SH-SY5Y (cell line): ENCODE measurements around the gene CDK5R1.

Experiments
- GATA2 ChIP-seq: IDR thresholded peaks from 2 replicates; pipeline ENCODE4 v1.6.1; 2011; ENCODE audit warnings: mild to moderate bottlenecking, low read depth, low read length
- GATA3 ChIP-seq: IDR thresholded peaks from 2 replicates; pipeline ENCODE4 v1.6.1; 2011; ENCODE audit warnings: low read depth, mild to moderate bottlenecking, low read length, moderate library complexity

The CDK5R1 gene

GRCh38 chr17:32514606-32515005, 27.8 kb downstream of the CDK5R1 start:
- TF ChIP-seq GATA2 (no peak), GATA3 (no peak)

- no peak for TF ChIP-seq GATA3
- TF ChIP-seq GATA2: no peak
Measured at GRCh38 chr17:32515677-32516383, 29.0 kb downstream of the CDK5R1 start.

DNA sequence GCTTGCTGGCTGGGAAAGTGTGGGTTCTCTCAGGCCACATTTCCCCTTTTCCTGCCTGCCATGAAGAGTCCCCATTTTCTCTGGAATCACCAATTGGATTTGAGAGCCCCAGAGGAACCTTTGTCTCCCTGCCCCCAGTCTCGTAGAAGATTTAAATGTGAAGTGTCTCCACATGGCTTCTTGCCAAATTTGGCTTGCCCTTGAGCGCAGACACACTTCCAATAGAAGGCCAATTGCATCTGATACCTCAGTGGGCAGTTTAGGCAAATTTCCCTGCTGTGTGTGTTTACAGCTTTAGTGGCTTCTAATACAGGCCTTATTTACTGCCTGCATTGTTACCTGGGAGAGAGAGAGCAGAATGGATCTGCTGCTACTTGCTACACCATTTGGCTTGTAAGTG, 29.7 kb downstream of the CDK5R1 start:
- no peak for TF ChIP-seq GATA2
- TF ChIP-seq GATA3: no peak

DNA sequence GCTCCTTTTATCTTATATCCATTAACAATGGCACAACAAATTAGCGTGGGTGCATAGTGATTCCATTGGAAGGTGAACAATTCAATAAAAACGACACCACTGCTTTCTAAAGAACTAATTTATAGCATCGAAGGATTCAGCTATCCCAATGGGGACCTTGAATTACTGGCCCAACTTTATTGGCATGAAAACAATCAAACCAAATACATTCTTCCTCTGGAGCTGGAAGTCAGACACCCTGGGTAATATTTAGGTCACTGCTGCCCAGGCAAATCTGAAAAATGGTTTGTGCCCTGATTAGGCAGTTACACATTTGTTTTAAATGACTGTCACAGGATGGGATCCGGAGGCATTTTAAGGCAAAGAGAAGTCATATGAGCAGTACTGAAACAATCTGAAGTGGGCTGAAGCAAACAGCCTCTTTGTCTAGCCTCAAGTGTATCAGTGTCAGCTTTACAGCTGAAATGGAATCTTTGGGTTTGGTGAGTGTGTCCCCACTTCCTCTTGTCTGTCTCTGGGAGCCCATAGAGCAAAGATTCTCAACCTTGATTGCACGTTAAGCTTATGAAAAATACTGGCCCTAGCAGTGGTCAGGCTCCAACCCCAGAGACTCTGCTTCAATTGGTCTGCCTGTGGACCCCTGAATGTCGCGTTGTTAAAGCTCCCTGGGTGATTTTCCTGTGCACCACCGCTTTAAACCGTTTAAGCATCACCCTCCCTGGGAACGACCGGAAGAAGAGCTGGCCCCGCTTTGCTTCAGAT, 30.3 kb downstream of the CDK5R1 start:
- TF ChIP-seq GATA3: no peak
- no peak for TF ChIP-seq GATA2

DNA sequence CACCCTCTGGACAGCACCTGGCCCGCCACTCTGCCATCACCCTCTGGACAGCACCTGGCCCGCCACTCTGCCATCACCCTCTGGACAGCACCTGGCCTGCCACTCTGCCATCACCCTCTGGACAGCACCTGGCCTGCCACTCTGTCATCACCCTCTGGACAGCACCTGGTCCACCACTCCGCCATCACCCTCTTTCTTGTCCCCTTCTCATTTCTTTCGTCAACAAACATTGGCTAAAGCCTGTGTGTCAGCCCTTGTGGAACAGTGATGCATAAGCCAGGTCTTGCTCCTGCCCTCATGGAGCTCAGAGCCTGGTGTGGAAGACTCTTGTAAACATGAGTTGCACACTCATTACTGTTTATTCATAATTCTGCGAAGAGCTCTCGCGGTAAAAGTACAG, 31.2 kb downstream of the CDK5R1 start:
- TF ChIP-seq GATA2: no peak
- no peak for TF ChIP-seq GATA3

GRCh38 chr17:32518646-32519227, 31.9 kb downstream of the CDK5R1 start:
- no peak for TF ChIP-seq GATA2
- no peak for TF ChIP-seq GATA3

GRCh38 chr17:32519228-32520103, 32.7 kb downstream of the CDK5R1 start:
- TF ChIP-seq GATA3 (no peak), GATA2 (no peak)

DNA sequence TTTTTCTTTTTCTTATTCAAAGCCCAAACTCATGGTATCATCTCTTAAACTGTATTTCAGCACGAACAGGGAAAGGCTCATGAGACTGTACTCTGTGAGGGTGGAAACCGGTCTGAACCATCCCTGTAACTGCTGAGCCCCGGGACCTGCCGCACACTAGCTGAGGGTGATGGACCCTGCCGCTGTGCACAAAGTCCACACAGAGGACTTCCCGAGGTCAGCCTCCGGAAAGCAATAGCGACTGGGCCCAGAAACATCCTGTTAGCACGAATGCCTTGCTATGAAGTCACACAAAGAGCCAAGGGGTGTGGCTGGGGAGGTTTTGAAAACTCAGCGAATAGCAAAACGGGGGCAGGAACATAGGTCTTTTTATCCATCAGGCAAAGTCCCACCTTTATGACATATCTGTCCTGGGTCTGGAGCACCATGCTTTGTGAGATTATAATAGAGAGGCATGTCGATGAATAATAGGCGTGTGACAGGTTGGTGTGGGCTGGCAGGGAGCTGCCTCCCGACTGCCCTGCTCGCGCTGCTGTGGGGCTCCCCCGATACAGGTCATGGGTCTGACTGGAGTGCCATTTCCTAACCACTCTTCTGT, 33.4 kb downstream of the CDK5R1 start:
- TF ChIP-seq GATA2 (no peak), GATA3 (no peak)

DNA sequence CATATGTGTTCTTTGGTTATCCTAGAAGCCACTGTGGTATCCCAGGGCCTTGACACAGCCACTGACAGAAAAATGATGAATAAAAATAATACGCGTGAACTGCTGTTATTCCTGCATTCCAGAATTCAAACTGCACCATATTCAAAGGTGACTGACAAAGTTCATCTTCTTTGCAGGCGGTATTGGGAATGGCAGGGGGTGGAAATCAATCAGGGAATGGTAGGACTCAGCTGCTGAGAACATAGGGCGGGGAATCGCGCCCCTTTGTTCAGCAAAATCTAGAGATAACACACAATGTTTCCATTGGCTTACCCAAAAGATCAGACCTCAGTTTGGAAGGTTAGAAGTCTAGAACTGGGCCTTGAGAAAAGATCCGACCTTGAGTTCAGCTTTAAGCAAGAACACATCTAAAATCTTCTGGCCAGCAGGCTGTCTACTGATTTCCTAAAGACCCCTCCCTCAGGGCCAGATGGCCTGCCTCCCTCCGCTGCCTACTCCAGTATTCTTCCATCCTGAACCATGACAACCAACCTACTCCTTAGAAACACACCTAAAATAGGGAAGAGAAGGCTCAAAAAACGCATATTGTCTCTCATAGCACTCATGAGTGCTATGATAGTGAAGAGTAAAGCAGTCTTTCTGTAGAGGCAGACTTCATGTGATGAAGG, 34.1 kb downstream of the CDK5R1 start:
- TF ChIP-seq GATA2 (no peak), GATA3 (no peak)

DNA sequence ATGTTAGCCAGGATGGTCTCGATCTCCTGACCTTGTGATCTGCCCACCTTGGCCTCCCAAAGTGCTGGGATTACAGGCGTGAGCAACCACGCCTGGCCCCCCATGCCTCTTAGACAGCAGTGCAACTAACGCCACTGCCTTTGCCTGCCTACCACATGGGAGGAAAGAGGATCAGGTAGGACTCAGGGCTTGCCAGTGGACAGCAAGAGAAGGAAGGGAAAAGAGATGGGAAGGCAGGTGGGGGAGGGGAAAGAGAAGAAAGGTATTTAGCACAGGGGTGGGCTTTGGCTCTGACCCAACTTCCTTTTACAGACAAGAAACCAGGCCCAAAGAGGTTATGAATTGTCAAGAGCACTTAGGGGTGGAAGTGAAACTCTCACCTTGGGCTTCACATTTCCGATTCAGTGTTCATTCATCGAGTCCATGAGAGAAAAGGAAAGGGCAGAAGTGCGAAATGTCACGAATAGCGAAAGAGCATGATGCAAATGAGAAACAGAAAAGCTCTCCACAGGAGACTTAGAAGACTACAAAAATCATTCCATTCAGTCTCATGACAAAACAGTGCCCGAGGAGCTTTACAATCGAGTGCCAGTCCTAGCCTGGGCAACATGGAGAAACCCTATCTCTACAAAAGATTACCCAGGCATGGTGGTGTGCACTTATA, 36.4 kb downstream of the CDK5R1 start:
- no peak for TF ChIP-seq GATA2
- no peak for TF ChIP-seq GATA3

DNA sequence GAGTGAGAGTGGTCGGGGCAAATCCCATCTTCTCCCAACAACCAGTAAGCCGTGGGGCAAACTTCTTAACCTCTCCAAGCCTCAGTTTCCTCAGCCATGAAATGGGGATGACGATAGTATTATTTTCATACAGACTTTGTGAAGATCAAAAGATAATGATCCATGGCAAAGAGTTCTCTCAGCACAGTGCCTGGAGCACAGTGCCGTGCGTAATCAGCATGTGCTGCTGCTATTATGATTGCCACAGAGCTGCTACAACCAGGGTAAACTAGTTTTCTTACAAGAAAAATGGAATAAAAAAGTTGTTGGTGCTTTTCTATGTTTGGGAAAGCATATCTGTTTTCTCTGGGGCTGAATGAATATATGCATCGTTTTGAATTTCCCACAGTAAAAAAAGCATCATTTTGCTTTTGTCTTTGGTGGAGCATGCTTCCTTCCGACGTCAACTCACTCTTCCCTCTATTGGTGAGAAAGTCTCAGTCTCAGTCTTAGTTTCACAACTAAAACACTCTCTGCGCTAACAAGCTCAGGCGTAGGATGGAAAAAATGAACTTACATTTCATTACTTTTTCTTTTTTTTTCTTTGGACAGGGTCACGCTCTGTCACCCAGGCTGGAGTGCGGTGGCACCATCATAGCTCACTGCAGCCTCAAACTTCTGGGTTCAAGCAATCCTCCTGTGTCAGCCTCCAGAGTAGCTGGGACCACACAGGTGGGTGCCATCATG, 37.2 kb downstream of the CDK5R1 start:
- no peak for TF ChIP-seq GATA3
- peak; percentile 35; the same call in 1 of the 2 replicates for TF ChIP-seq GATA2

- TF ChIP-seq GATA2: no peak
- no peak for TF ChIP-seq GATA3
Measured at GRCh38 chr17:32525122-32525521, 38.3 kb downstream of the CDK5R1 start.

DNA sequence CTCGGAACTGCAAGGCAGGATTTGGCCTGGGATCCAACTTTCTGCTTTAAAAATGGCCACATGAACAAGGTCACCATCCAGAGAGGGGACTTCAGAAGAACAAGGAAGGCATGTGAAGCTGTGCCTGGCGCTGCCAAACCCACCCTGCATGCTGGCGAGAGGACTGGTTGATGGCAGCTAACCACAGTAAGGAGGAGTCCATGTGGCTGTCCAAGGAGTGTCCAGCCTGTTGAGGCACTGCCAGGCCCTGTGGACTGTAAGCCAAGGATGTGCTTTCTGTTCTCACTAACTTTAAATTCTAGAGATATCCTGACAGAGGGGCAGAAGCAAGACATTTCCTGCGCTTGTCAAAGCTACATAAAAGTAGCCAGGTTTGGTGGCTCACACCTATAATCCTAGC, 40.4 kb downstream of the CDK5R1 start:
- TF ChIP-seq GATA3 (no peak), GATA2 (no peak)
